ENCODE data around the gene CREB5. TPM values are rescaled to one million over a fixed set of nuclear protein-coding genes. Genes with fewer than 3 reads are reported as not detected.

Gene CREB5
- total RNA-seq, 4 donors from 2014 or later: 16.8 to 22.4 (median 20.9) TPM

GRCh38 chr7:28588602-28589001 lies 176.3 kb downstream of the CREB5 start:
- DNase-seq (ENCODE audit: low spot score in 2 of 2): no peak
- no peaks in the 10 kb centered on the region for H3K27me3 ChIP-seq
- no peaks in the 10 kb centered on the region for H3K4me1 ChIP-seq
- H3K27ac ChIP-seq: no peak overlapping the region
- no peak overlapping the region for H3K4me3 ChIP-seq
- H3K9me3 ChIP-seq: no peaks in the 10 kb centered on the region
- TF ChIP-seq CTCF (IDR thresholded peaks at IDR 0.05) (no peak), EP300 (IDR thresholded peaks at IDR 0.05) (no peak), POLR2A (IDR thresholded peaks at IDR 0.05) (no peak)
- WGBS, 2 donors: 66 to 68% methylated on average over 5 of the region's 5 CpGs
- no peaks in the 10 kb centered on the region for H3K36me3 ChIP-seq

- Histone ChIP-seq H3K4me1 (no peaks in the 10 kb centered on the region), H3K36me3 (no peaks in the 10 kb centered on the region), H3K4me3 (no peak overlapping the region), H3K27ac (no peak overlapping the region), H3K27me3 (no peaks in the 10 kb centered on the region), H3K9me3 (no peaks in the 10 kb centered on the region)
- DNase-seq (ENCODE audit: low spot score in 2 of 2): no peak
- WGBS, 2 donors: 68 to 69% methylated on average over 5 of the region's 5 CpGs
- TF ChIP-seq POLR2A (IDR thresholded peaks at IDR 0.05): no peak
- TF ChIP-seq EP300 (IDR thresholded peaks at IDR 0.05): no peak
- TF ChIP-seq CTCF (IDR thresholded peaks at IDR 0.05): no peak
These were observed 178.8 kb downstream of the CREB5 start for GRCh38 chr7:28591041-28591674.

- WGBS, 2 donors: 73 to 84% methylated on average over 2 of the region's 2 CpGs
- TF ChIP-seq POLR2A (IDR thresholded peaks at IDR 0.05) (no peak), EP300 (IDR thresholded peaks at IDR 0.05) (no peak), CTCF (IDR thresholded peaks at IDR 0.05) (no peak)
- H3K27me3 ChIP-seq: no peaks in the 10 kb centered on the region
- no peak overlapping the region for H3K4me3 ChIP-seq
- H3K27ac ChIP-seq: no peak overlapping the region
- no peaks in the 10 kb centered on the region for H3K9me3 ChIP-seq
- DNase-seq (ENCODE audit: low spot score in 2 of 2): no peak
- H3K36me3 ChIP-seq: no peaks in the 10 kb centered on the region
- no peaks in the 10 kb centered on the region for H3K4me1 ChIP-seq
These were observed 179.5 kb downstream of the CREB5 start for GRCh38 chr7:28591725-28592349.

- H3K4me1 ChIP-seq: no peaks in the 10 kb centered on the region
- 96 to 97% methylated on average over 3 of the region's 3 CpGs for WGBS, 2 donors
- H3K27me3 ChIP-seq: no peaks in the 10 kb centered on the region
These were observed 180.5 kb downstream of the CREB5 start for GRCh38 chr7:28592861-28593260.

More at GRCh38 chr7:28592861-28593260, 180.5 kb downstream of the CREB5 start:
- no peak for DNase-seq (ENCODE audit: low spot score in 2 of 2)
- H3K27ac ChIP-seq: no peak overlapping the region
- H3K36me3 ChIP-seq: no peaks in the 10 kb centered on the region
- H3K4me3 ChIP-seq: no peak overlapping the region
- H3K9me3 ChIP-seq: no peaks in the 10 kb centered on the region
- TF ChIP-seq EP300 (IDR thresholded peaks at IDR 0.05) (no peak), POLR2A (IDR thresholded peaks at IDR 0.05) (no peak), CTCF (IDR thresholded peaks at IDR 0.05) (no peak)
